HG03175 (cell line): ENCODE results near the gene SLC37A3.

Experiments
- ATAC-seq: cut with Tn5 transposase; IDR thresholded peaks from one replicate; pipeline ENCODE4 v1.9.1; 2021; ENCODE audit warnings: mild to moderate bottlenecking, moderate library complexity; ENCODE audit not compliant: unreplicated experiment

Gene SLC37A3

GRCh38 chr7:140402178-140402835 lies 4.0 kb upstream of the SLC37A3 start:
- no peak for ATAC-seq

DNA sequence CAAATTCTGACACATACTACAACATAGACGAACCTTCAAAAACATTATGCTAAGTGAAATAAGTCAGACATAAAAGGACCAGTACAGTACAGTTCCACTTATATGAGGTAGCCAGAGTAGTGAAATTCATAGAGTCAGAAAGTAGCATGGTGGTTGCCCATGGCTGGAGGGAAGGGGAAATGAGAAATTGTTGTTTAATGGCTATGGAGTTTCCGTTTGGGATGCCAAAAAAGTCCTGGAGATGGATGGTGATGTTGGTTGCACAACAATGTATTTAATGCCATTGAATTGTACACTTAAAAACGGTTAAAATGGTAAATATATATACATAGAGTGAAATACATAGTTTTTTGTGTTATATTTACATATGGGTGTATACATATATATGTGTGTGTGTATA lies 2.1 kb upstream of the SLC37A3 start:
- no peak for ATAC-seq

- ATAC-seq = no peak
Measured at GRCh38 chr7:140398821-140399220, 491 bp upstream of the SLC37A3 start.

DNA sequence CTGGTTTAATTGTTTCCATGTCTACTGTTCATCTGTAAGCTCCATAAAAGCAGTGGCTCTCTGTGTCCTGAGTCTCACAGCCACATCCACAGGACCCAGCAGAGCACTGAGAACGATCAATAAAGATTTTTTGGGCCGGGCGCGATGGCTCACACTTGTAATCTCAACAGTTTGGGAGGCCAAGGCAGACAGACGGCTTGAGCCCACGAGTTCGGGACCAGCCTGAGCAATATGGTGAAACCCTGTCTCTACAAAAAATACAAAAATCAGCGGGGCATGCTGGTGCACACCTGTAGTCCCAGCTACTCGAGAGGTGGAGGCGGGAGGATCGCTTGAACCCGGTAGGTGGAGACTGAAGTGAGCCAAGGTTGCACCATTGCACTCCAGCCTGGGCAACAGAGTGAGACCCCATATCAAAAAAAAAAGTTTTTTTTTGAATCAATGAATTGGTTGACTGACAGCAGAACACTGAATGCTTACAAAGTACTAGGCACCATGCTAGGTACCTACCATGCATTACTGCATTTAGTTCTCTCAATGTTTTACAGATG lies 4.5 kb downstream of the SLC37A3 start:
- ATAC-seq = no peak

DNA sequence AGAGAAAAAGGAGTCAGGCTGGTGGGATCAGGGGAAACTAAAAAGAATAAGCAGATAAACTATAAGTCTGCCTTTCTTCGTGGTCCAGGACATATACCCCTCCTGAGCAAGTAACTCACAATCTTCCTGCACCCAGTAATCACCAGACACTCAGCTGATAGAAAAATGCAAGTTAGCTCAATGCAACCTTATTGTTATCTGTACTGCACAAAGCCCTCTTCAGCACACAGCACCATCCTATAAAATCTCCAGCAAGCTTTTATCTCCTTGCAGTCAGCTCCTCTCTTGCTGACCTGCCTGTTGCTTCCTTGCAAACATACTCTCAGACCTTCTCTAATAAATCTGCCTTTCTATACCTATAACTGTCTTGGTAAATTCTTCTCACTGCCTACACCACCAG lies 6.7 kb downstream of the SLC37A3 start:
- no peak for ATAC-seq

DNA sequence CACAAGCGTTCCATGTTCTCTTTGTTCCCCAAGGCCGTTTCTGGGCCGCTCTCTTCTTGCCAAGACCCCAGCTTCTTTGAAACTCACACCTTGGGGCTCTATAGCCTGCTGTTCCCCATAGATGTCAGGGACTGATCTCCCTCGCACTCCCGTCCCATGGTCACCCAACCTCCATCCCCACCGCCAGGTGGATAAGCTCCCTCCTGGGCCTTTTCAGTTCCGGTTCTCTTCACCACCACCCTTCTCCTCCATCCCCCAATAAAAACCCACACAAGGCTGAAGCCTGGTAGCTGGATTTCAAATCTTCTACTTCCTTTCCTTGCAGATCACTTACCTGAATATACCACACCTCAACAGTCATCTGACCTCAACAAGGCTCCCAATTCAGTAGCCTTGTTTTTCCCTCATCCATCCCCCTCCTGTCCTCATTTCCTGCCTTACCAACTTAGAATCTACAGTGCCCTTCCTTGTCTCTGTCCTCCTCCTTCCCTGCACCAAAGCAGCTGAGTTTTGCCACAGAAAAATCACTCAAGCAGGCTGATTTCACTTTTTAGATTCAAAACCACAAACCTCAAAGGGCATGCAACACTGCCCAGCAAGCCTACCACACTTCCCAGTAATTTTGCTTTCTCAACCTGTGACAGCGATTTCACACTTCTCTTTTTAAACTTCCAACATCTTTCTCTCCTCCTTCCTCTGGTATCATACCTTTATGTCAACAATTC lies 7.7 kb downstream of the SLC37A3 start:
- ATAC-seq = peak; percentile 69

DNA sequence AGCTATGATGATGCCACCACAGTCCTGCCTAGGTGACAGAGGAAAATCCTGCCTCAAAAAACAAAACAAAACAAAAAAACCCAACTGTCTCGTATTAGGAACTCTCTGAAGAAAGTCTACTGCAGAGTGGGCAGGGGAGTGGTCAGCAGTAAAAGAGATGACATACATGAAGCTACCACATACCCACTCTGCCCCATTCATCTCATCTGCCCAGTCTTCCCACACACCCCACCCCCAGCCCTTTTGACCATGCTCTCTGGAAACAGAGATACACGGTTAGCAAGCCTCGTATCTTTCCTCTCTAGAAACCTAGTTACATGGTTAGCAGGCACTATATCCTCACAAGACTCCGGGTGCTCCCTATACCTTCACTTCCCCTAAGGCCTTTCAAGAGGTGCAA lies 8.3 kb downstream of the SLC37A3 start:
- ATAC-seq = no peak

DNA sequence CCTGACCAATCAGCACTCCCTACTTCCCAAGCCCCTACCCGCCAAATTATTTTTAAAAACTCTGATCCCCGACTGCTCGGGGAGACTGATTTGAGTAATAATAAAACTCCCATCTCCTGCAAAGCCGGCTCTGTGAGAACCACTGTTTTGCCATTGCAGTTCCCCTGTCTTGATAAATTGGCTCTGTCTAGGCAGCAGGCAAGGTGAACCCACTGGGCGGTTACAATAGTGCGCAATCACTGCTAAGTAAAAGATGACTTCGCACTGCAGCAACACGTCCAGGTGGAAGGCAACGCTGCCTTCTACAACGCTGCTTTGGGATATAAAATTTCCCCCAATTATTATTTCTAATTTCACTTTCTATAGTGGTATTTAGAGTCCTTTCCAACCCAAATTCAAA lies 8.9 kb downstream of the SLC37A3 start:
- ATAC-seq = no peak

DNA sequence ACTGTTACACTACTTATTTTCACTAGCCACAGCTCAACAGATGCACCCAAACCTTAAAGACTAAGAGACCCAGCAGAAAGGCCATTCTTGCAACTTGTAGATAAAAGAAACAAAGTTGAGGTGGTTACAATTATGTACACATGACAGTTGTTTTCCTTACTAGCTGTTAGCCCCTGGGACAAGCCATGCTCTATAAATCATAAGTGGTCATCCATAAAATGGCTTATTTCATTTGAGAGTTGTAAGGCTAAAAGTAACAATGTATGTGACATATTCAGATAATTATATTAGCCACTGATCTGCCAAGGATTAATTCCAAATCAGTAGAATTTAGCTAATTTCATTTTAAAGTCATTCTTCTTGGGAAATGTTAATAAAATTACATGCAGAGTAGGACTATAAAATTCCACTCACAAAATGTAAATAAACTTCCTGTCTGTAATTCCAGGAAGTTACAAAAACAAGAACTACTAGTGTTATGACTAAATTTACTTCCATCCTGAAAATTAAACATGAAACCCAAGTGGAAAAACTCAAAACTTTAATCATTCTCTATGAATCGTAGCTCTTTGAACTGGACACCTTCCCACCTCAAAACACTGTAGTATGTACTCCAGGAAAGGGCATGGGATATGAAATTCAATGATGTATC lies 13.3 kb downstream of the SLC37A3 start:
- no peak for ATAC-seq

DNA sequence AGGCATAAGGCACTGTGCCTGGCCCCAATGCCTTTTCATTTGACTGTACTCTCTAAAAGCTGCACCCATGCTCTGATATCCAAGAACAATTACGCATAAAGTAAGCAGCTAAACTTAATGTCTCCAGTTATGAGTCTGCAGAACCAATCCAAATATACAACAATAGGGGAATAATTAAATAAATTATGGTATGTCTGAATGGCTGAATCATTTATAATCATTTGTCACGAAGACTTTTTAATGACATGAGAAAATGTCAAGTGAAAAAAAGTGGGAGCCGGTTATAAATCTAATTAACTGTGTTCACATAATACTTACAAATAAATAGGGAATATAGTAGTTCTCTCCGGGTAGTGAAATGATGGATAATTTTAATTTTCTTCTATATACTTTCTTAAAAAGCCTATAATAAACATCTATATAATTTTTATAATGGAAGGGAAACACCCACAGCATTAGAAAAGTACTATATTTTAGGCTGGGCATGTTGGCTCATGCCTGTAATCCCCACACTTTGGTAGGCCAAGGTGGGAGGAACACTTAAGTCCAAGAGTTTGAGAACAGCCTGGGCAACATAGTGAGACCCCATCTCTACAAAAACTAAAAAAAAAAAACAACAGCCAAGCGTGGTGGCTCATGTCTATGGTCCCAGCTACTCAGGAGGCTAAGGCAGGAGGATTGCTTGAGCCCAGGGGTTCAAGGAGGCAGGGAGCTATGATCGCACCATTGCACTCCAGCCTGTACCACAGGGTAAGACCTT lies 14.2 kb downstream of the SLC37A3 start:
- no peak for ATAC-seq

DNA sequence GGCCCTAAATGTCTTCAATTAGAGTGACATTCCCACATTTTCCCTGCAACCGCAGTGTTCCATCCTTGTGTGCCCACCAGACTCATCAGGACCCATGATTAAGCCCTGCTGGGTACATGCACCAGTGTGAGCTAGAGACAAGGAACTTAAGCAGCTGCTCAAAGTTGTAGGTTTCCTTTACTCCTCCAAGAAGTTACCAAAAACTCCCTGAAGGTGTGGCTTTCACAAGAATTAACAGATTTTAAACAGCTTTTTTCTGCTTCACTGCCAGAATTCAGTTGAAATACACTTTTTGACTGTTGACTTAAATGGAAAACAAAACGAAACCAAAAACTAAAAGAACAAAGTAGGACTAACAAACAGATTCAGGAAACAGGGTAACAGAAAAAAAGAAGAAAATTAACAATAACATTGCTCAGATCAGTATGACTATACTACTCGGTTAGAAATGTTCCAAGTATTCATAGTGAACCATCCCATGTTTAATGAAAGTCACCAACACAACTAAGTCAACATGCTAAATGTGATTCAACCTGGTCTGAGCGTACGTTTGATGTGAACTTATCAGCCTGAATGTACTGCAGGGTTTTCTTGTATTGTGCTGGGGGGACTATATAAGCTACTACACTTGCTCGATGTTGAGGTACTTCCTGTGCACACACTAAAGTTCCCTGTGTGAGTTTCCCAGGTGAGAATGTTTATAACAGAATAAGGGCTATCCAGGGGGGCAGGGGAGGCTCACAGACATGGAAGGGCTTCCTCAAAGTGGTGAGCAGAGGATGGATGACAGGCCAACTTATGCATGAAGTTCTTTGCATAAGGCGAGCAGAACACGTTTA lies 22.2 kb downstream of the SLC37A3 start:
- ATAC-seq = no peak

- ATAC-seq = no peak
Measured at GRCh38 chr7:140375323-140375722, 23.0 kb downstream of the SLC37A3 start.

- no peak for ATAC-seq
Measured at GRCh38 chr7:140369294-140369693, 29.0 kb downstream of the SLC37A3 start.

DNA sequence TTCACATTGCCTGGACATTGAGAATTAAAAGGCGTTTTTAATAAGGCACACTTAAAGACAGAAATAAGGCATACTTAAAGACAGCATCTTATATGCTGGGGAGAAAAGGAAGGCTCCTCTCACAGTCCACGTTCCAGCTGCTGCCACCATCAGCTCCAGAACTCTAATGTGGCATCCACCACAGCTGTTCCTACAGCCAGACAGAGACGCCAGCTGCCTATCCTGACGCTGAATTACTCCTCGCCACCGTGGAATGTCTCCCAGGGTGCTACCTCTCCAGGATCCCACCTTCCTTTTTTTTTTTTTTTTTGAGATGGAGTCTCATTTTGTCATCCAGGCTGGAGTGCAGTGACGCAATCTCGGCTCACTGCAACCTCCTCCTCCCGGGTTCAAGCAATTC lies 30.8 kb downstream of the SLC37A3 start:
- no peak for ATAC-seq

- no peak for ATAC-seq
Measured at GRCh38 chr7:140364819-140365218, 33.5 kb downstream of the SLC37A3 start.

- no peak for ATAC-seq
Measured at GRCh38 chr7:140360697-140361229, 37.6 kb downstream of the SLC37A3 start.

- ATAC-seq = no peak
Measured at GRCh38 chr7:140358412-140359051, 39.8 kb downstream of the SLC37A3 start.

DNA sequence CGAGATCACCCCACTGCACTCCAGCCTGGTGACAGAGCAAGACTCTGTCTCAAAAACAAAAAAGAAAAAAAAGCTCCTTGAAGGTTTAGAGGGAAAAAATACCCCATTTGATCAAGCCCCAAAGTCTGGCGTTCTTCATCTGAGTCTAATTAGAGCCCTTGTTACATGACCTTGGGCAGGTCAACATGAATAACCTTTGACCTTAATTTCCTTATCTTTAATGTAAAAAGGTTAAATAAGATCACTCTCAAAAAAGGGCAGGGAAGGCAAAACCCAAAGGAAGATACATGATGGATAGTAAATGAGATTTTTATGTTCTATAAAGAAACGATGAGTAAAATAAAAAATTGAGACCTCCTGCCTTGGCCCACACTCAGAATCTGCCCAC lies 40.3 kb downstream of the SLC37A3 start:
- no peak for ATAC-seq

DNA sequence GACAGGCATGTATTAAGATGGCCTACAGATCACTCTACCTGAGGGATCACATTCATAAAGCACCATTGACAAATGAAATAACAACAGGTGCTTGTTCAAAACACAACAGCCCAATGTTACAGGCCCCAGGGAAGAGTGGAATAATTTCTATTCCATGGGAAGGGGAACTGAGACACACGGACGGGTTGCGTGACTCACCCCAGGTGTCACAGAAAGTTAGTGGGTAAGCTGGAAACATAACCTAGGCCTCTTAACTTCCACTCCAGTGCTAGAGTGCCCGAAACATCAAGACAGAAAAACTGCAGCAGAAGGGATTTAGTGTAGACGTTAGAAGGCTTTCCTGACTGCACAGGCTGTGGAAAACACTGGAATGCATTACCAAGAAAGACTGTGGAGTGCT lies 48.3 kb downstream of the SLC37A3 start:
- ATAC-seq = no peak
